Measurements from ENCODE around the gene WDFY1. TPM values are rescaled to one million over a fixed set of nuclear protein-coding genes. Genes with fewer than 3 reads are reported as not detected.

WDFY1 gene
- total RNA-seq, 1 donor from 2014 or later, result 177 TPM

DNA sequence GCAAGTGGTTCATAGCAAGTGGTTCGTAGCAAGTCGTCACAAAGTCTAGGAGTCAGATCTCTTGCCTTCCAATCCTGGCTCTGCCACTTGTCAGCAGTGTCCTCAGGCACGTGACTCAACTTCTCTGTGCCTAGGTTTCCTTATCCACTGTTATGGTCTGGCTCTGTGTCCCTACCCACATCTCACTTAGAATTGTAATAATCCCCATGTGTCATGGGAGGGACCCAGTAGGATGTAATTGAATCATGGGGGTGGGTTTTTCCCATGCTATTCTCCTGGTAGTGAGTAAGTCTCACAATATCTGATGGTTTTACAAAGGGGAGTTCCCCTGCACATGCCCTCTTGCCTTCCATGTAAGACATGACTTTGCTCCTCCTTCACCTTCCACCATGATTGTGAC lies 55.9 kb downstream of the WDFY1 start:
- Mint-ChIP-seq H3K27ac (no peak overlapping the region), H3K27me3 (ENCODE audit: insufficient read depth, low read depth) (no peaks in the 10 kb centered on the region), H3K9me3 (no peaks in the 10 kb centered on the region), H3K4me3 (no peak overlapping the region), H3K4me1 (no peaks in the 10 kb centered on the region), H3K36me3 (peaks cover 28% of the 10 kb centered on the region)
- H3K27ac ChIP-seq, result no peak overlapping the region
- no peaks in the 10 kb centered on the region for H3K27me3 ChIP-seq
- peaks cover 18% of the 10 kb centered on the region for H3K36me3 ChIP-seq
- H4K20me1 ChIP-seq (ENCODE audit: low read depth), result peaks cover 3% of the 10 kb centered on the region
- no peak for DNase-seq (ENCODE audit: low spot score)
- no peak overlapping the region for H2AFZ ChIP-seq (replicated peaks)
- no peak overlapping the region for H3K9ac ChIP-seq
- no peaks in the 10 kb centered on the region for H3F3A ChIP-seq (ENCODE audit: low read depth)
- no peak overlapping the region for H3K4me2 ChIP-seq
- H3K79me2 ChIP-seq (ENCODE audit: low read depth), result no peaks in the 10 kb centered on the region
- TF ChIP-seq, protein P1, sequence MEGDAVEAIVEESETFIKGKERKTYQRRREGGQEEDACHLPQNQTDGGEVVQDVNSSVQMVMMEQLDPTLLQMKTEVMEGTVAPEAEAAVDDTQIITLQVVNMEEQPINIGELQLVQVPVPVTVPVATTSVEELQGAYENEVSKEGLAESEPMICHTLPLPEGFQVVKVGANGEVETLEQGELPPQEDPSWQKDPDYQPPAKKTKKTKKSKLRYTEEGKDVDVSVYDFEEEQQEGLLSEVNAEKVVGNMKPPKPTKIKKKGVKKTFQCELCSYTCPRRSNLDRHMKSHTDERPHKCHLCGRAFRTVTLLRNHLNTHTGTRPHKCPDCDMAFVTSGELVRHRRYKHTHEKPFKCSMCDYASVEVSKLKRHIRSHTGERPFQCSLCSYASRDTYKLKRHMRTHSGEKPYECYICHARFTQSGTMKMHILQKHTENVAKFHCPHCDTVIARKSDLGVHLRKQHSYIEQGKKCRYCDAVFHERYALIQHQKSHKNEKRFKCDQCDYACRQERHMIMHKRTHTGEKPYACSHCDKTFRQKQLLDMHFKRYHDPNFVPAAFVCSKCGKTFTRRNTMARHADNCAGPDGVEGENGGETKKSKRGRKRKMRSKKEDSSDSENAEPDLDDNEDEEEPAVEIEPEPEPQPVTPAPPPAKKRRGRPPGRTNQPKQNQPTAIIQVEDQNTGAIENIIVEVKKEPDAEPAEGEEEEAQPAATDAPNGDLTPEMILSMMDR (IDR thresholded peaks at IDR 0.05), result no peak
- TF ChIP-seq EZH2phosphoT487 (IDR thresholded peaks at IDR 0.05) (no peak), EZH2 (IDR thresholded peaks at IDR 0.05) (no peak)
- no peaks in the 10 kb centered on the region for H3K9me3 ChIP-seq (ENCODE audit: low read depth)
- no peak overlapping the region for H3K4me3 ChIP-seq
- H3K4me1 ChIP-seq, result no peaks in the 10 kb centered on the region

DNA sequence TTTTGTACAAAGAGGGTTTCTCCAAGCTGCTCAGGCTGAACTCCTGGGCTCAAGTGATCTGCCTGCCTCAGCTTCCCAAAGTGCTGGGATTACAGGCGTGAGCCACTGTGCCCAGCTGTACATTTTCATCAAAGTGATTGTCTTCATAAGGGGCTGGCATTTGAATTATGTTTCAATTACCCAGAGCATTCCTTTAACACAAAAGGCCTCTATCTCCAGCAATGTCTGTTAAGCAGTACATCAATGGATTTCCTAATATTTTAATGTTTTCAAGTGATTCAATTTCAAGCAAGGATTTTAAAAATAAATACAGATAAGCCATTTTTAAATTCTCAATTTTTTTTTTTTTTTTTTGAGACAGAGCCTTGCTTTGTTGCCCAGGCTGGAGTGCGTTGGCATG lies 56.9 kb downstream of the WDFY1 start:
- no peak for DNase-seq (ENCODE audit: low spot score)
- no peak overlapping the region for H3K4me3 Mint-ChIP-seq
- peaks cover 26% of the 10 kb centered on the region for H3K36me3 Mint-ChIP-seq
- Histone ChIP-seq H3K27me3 (no peaks in the 10 kb centered on the region), H3K9ac (no peak overlapping the region), H3K36me3 (peaks cover 20% of the 10 kb centered on the region), H3K27ac (peak overlapping the region; percentile 39), H2AFZ (replicated peaks) (no peak overlapping the region), H3F3A (ENCODE audit: low read depth) (no peaks in the 10 kb centered on the region), H3K4me1 (no peaks in the 10 kb centered on the region), H3K79me2 (ENCODE audit: low read depth) (no peaks in the 10 kb centered on the region), H3K4me3 (no peak overlapping the region), H4K20me1 (ENCODE audit: low read depth) (peaks cover 3% of the 10 kb centered on the region), H3K9me3 (ENCODE audit: low read depth) (no peaks in the 10 kb centered on the region), H3K4me2 (no peak overlapping the region)
- H3K9me3 Mint-ChIP-seq, result no peaks in the 10 kb centered on the region
- no peaks in the 10 kb centered on the region for H3K4me1 Mint-ChIP-seq
- H3K27ac Mint-ChIP-seq, result no peak overlapping the region
- TF ChIP-seq EZH2phosphoT487 (IDR thresholded peaks at IDR 0.05) (no peak), EZH2 (IDR thresholded peaks at IDR 0.05) (no peak)
- TF ChIP-seq, protein P1 (IDR thresholded peaks at IDR 0.05), result no peak
- no peaks in the 10 kb centered on the region for H3K27me3 Mint-ChIP-seq (ENCODE audit: insufficient read depth, low read depth)

DNA sequence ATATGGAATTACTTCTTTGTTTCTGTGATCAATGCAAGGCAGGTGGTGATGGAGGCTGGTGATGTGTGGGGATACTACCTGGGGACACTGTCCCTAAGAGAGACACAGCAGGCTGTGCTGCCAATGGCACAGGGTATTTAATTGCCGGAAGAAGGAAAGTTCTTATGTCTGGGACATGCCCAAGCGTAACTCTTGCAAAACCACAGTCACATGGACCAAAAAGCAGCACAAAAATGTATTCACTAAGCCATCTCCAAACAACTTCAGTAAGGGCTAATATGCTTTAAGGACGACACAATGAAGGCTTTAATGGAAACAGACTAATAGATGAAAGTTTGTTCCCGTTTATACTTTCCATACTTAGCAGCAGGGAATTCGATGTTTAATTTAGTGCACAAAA lies 58.0 kb downstream of the WDFY1 start:
- H3K9me3 ChIP-seq (ENCODE audit: low read depth), result no peaks in the 10 kb centered on the region
- Mint-ChIP-seq H3K4me1 (no peaks in the 10 kb centered on the region), H3K9me3 (no peaks in the 10 kb centered on the region), H3K36me3 (peaks cover 29% of the 10 kb centered on the region), H3K27me3 (ENCODE audit: insufficient read depth, low read depth) (no peaks in the 10 kb centered on the region), H3K27ac (no peak overlapping the region), H3K4me3 (no peak overlapping the region)
- no peak overlapping the region for H3K4me2 ChIP-seq
- H3F3A ChIP-seq (ENCODE audit: low read depth), result no peaks in the 10 kb centered on the region
- peaks cover 13% of the 10 kb centered on the region for H3K36me3 ChIP-seq
- peak overlapping the region; percentile 22 for H3K27ac ChIP-seq
- H2AFZ ChIP-seq (replicated peaks), result no peak overlapping the region
- H3K27me3 ChIP-seq, result no peaks in the 10 kb centered on the region
- TF ChIP-seq EZH2 (IDR thresholded peaks at IDR 0.05) (no peak), EZH2phosphoT487 (IDR thresholded peaks at IDR 0.05) (no peak)
- TF ChIP-seq, protein P1 (IDR thresholded peaks at IDR 0.05), result no peak
- H3K79me2 ChIP-seq (ENCODE audit: low read depth), result no peaks in the 10 kb centered on the region
- DNase-seq (ENCODE audit: low spot score), result no peak
- no peak overlapping the region for H3K4me3 ChIP-seq
- no peak overlapping the region for H3K9ac ChIP-seq
- H3K4me1 ChIP-seq, result no peaks in the 10 kb centered on the region
- H4K20me1 ChIP-seq (ENCODE audit: low read depth), result no peaks in the 10 kb centered on the region
